Measurements from ENCODE around the gene C5. TPM values are rescaled to one million over a fixed set of nuclear protein-coding genes. Genes with fewer than 3 reads are reported as not detected.
A peak's percentile ranks its signal among the peaks of the same experiment; 100 is the strongest.
"Not testable (repeated sequence)": the region's sequence is repeated elsewhere in the genome, so short reads cannot be mapped to it uniquely, and the experiment has no call there.

Gene C5
- total and polyA plus RNA-seq, 9 of the 15 experiments (the other 6 are each of a cell fraction or from before 2014, with no cell fraction given) = 0.08 to 0.91 (median 0.42) TPM

GRCh38 chr9:121028285-121028684, 21.8 kb downstream of the C5 start:
- ATAC-seq = not testable (repeated sequence)

GRCh38 chr9:121026768-121027167, 23.3 kb downstream of the C5 start:
- Histone ChIP-seq H3K79me2 (ENCODE audit: control insufficient read depth, insufficient read depth, low read length) (no peaks in the 10 kb centered on the region), H3K4me3 (no peak overlapping the region), H3K4me2 (ENCODE audit: insufficient read depth, low read length) (no peak overlapping the region), H3K9ac (ENCODE audit: insufficient read depth in 1 of 2, low read depth in 2 of 2, low read length in 2 of 2) (no peak overlapping the region), H3K27ac (ENCODE audit: extremely low read depth, low read depth, low read length) (no peak overlapping the region), H4K20me1 (replicated peaks; ENCODE audit: control insufficient read depth, insufficient read depth, low read length) (no peaks in the 10 kb centered on the region), H3K9me1 (ENCODE audit: control insufficient read depth, insufficient read depth, low read length) (no peaks in the 10 kb centered on the region), H3K27me3 (ENCODE audit: control insufficient read depth in 2 of 2, insufficient read depth in 2 of 2, low read length in 2 of 2) (0 out of 5 replicates have a peak, but pooled peaks cover 0 to 3% of the 10 kb centered on the region in 2 experiments), H3K36me3 (ENCODE audit: control insufficient read depth, insufficient read depth, low read length) (no peaks in the 10 kb centered on the region), H3K9me3 (replicated peaks; ENCODE audit: control insufficient read depth, insufficient read depth, low read depth, low read length) (no peaks in the 10 kb centered on the region), H3K4me1 (replicated peaks in 1 of 2; ENCODE audit: control insufficient read depth in 2 of 2, insufficient read depth in 2 of 2, low read length in 2 of 2) (no peaks in the 10 kb centered on the region), H2AFZ (ENCODE audit: low read depth, low read length) (no peak overlapping the region)
- DNase-seq (ENCODE audit: extremely low read depth in 1 of 4, low spot score in 3 of 4) (no peak), ATAC-seq (no peak), FAIRE-seq (no peak)
- intact Hi-C loops (cut with micrococcal nuclease) = loop anchor here (5.0 kb wide), 1 partner anchor 96 kb away; no protein-coding TSS in a partner anchor
- POLR2A ChIA-PET = no interaction called here
- no TSS peak for BruUV-seq (replicated peaks)
- CTCF ChIA-PET (ENCODE audit: low intra/inter-chr PET ratio) = no interaction called here
- in situ Hi-C loops (cut with MboI) = no loop called here
- TF ChIP-seq MEF2D (tag; conservative IDR thresholded peaks at IDR 0.05; ENCODE audit: low read depth) (no peak), ZNF324 (CRISPR knock-in tag; IDR thresholded peaks at IDR 0.05) (no peak), MYNN (IDR thresholded peaks at IDR 0.05) (no peak), MYNN (CRISPR knock-in tag; IDR thresholded peaks at IDR 0.05) (no peak), HMGXB4 (CRISPR knock-in tag; IDR thresholded peaks at IDR 0.05) (no peak), AFF4 (CRISPR knock-in tag; IDR thresholded peaks at IDR 0.05) (no peak), IRF9 (tag; IDR thresholded peaks at IDR 0.05) (no peak), ASH1L (IDR thresholded peaks at IDR 0.05; ENCODE audit: borderline replicate concordance, low read depth, partially characterized antibody) (no peak)

More at GRCh38 chr9:121028285-121028684, 21.8 kb downstream of the C5 start:
- H3K4me3 ChIP-seq; H3K27me3 ChIP-seq (ENCODE audit: control insufficient read depth in 2 of 2, insufficient read depth in 2 of 2, low read length in 2 of 2); DNase-seq (ENCODE audit: extremely low read depth in 1 of 4, low spot score in 3 of 4); H3K9me3 ChIP-seq (replicated peaks; ENCODE audit: control insufficient read depth, insufficient read depth, low read depth, low read length); H4K20me1 ChIP-seq (replicated peaks; ENCODE audit: control insufficient read depth, insufficient read depth, low read length); H2AFZ ChIP-seq (ENCODE audit: low read depth, low read length); FAIRE-seq; H3K9ac ChIP-seq (ENCODE audit: insufficient read depth in 1 of 2, low read depth in 2 of 2, low read length in 2 of 2); H3K36me3 ChIP-seq (ENCODE audit: control insufficient read depth, insufficient read depth, low read length); CTCF ChIA-PET (ENCODE audit: low intra/inter-chr PET ratio); BruUV-seq (replicated peaks); H3K27ac ChIP-seq (ENCODE audit: extremely low read depth, low read depth, low read length); H3K4me2 ChIP-seq (ENCODE audit: insufficient read depth, low read length); H3K9me1 ChIP-seq (ENCODE audit: control insufficient read depth, insufficient read depth, low read length); in situ Hi-C loops (cut with MboI); H3K79me2 ChIP-seq (ENCODE audit: control insufficient read depth, insufficient read depth, low read length); POLR2A ChIA-PET; H3K4me1 ChIP-seq (replicated peaks in 1 of 2; ENCODE audit: control insufficient read depth in 2 of 2, insufficient read depth in 2 of 2, low read length in 2 of 2): not testable (repeated sequence)
- 2% methylated on average over 4 of the region's 4 CpGs for WGBS (ENCODE audit: insufficient coverage, low coverage, missing lambda C conversion rate)
- intact Hi-C loops (cut with micrococcal nuclease) = loop anchor here (5.0 kb wide), 1 partner anchor 94 kb away; no protein-coding TSS in a partner anchor
- peak; percentile 75 for TF ChIP-seq ZNF146 (CRISPR knock-in tag; IDR thresholded peaks at IDR 0.05; ENCODE audit: unreplicated experiment)
